NB4 (cell line): ENCODE results near the gene C10orf53.

Experiments used
- DNase-seq: peaks from one replicate; pipeline ENCODE4 v3.0.0; 2010; ENCODE audit warnings: low read depth
- H3K4me3 ChIP-seq: one replicate; pipeline ENCODE4 v1.5.1; 2011; ENCODE audit warnings: mild to moderate bottlenecking, low read depth, low read length, moderate library complexity
- MYC ChIP-seq: IDR thresholded peaks from 2 replicates; pipeline ENCODE4 v1.6.1; 2011; ENCODE audit warnings: low read depth, low read length
- POLR2A ChIP-seq: IDR thresholded peaks from 2 replicates; pipeline ENCODE4 v1.6.1; 2011; ENCODE audit warnings: mild to moderate bottlenecking; ENCODE audit not compliant: insufficient read length; ENCODE audit errors: extremely low read depth
- TF ChIP-seq, protein P1 (sequence below): IDR thresholded peaks from 2 replicates; pipeline ENCODE4 v1.6.1; 2011; ENCODE audit warnings: low read depth, low read length
- TF ChIP-seq, protein P2 (sequence below): IDR thresholded peaks from one replicate; pipeline ENCODE4 v1.5.1; 2012; ENCODE audit warnings: low read depth, low read length

The C10orf53 gene

DNA sequence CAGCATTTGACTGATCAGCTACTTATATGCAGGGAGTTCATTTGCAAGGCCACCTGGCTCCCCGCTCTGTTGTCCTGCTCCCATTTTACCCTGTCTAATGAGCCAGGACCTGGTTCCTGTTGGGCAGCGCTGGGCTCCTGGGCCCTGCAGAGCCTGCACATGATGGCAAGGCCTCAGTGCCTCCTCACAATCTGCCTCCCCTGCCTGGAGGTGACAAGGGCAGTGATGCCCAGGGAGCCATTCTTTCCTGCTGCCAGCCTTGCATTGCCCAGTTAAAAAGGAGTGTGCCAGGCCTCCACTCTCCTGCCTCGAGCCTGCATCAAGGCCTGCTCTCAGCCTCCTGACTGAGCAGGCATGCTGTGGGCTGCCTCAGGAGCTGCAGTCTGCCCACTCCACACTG, 37.1 kb upstream of the C10orf53 start:
- no peak overlapping the region for H3K4me3 ChIP-seq
- no peak for TF ChIP-seq POLR2A
- TF ChIP-seq MYC: no peak
- TF ChIP-seq, protein P1, sequence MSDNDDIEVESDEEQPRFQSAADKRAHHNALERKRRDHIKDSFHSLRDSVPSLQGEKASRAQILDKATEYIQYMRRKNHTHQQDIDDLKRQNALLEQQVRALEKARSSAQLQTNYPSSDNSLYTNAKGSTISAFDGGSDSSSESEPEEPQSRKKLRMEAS: no peak
- TF ChIP-seq, protein P2, sequence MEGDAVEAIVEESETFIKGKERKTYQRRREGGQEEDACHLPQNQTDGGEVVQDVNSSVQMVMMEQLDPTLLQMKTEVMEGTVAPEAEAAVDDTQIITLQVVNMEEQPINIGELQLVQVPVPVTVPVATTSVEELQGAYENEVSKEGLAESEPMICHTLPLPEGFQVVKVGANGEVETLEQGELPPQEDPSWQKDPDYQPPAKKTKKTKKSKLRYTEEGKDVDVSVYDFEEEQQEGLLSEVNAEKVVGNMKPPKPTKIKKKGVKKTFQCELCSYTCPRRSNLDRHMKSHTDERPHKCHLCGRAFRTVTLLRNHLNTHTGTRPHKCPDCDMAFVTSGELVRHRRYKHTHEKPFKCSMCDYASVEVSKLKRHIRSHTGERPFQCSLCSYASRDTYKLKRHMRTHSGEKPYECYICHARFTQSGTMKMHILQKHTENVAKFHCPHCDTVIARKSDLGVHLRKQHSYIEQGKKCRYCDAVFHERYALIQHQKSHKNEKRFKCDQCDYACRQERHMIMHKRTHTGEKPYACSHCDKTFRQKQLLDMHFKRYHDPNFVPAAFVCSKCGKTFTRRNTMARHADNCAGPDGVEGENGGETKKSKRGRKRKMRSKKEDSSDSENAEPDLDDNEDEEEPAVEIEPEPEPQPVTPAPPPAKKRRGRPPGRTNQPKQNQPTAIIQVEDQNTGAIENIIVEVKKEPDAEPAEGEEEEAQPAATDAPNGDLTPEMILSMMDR: no peak
- no peak for DNase-seq

DNA sequence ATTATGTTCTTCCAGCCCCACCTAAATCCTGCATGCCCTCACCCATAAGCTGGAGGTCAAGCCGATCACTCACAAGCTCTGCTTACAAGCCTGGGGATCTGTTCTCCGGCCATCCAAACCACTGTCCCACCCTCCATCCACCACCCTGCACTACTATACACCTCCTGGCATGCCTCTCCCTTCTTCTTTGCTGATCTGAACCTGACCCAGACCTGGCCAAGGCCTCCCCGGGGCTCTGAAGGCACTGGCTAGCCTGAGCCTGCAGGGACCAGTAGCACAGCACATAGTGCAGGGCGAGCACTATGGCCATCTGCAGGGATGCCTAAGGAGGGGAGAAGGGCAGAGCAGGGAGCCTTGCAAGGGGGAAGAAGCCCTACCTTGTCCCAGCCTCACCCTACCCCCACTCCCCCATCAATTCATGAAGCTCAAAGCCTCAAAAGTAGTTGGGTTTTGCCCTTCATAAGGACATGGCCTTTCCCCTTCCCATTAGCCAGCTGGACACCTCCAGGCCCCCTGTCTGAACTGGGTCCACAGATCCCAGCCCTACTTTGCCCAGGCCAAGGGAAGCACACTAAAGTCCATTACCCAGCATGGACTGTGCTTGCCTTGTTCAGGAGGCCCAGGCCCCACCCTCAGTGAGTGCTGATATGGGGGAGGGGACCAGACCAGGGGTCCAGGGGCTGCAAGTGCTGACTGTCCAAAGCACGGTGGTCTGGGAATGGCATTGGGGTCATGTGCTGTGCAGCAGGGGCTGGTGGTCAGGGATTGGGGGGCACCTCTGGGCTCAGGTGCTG, 36.0 kb upstream of the C10orf53 start:
- TF ChIP-seq POLR2A (no peak), MYC (no peak)
- TF ChIP-seq, protein P2: no peak
- TF ChIP-seq, protein P1: no peak
- no peak for DNase-seq
- H3K4me3 ChIP-seq: no peak overlapping the region

DNA sequence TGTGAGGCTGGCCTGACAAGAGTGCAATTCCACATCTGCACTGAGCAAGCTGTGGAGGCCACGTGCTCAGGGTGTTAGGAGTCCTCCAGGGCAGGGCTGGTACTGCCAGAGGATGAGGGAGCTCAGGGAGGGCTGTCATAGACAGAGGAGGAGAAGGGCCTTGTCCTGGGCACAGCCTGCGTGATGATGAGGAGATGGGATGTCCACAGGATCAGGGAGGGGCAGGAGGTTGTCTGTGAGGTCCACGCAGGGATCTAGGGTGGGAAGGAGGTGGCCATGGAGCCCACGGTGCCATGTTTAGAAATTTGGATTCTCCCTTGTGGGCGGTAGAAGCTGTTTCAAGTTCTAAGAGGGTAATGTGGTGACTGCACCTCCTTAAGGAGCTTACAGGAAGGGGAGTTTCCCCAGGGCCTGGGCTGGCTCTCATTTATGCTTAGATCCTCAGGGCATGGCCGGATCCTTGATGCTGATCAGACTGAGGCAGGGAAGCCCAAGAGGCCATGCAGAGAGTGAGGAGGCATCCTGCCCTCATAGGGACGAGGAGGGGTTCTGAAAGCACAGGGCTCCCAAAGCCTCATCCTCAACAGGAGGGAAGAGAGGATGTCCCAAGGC, 35.3 kb upstream of the C10orf53 start:
- no peak for TF ChIP-seq POLR2A
- TF ChIP-seq, protein P2: no peak
- no peak for TF ChIP-seq MYC
- TF ChIP-seq, protein P1: no peak
- peak; percentile 39 for DNase-seq

DNA sequence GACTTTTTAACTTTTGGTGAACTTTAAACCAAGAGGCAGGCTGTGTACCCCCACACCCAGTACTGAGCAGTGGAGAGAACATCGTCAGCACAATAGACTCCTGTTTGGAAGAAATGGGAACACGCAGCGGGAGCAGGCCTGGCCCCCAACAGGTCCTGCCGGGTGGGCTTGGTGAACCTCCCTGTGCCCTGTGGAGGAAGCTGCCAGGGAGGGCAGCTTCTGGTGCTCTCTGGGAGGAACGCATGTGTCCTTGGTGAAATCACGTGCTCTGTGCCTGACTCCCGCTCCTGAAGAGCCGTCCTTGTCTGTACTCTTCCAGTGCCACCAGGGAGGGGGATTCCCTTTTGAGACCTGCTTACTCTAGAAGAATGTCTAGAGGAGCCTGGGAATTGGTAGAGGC, 34.0 kb upstream of the C10orf53 start:
- TF ChIP-seq, protein P2: no peak
- TF ChIP-seq POLR2A (no peak), MYC (no peak)
- TF ChIP-seq, protein P1: no peak
- H3K4me3 ChIP-seq: peak overlapping the region; percentile 87
- no peak for DNase-seq

More for the DNA sequence above, 35.3 kb upstream of the C10orf53 start:
- no peak overlapping the region for H3K4me3 ChIP-seq

DNA sequence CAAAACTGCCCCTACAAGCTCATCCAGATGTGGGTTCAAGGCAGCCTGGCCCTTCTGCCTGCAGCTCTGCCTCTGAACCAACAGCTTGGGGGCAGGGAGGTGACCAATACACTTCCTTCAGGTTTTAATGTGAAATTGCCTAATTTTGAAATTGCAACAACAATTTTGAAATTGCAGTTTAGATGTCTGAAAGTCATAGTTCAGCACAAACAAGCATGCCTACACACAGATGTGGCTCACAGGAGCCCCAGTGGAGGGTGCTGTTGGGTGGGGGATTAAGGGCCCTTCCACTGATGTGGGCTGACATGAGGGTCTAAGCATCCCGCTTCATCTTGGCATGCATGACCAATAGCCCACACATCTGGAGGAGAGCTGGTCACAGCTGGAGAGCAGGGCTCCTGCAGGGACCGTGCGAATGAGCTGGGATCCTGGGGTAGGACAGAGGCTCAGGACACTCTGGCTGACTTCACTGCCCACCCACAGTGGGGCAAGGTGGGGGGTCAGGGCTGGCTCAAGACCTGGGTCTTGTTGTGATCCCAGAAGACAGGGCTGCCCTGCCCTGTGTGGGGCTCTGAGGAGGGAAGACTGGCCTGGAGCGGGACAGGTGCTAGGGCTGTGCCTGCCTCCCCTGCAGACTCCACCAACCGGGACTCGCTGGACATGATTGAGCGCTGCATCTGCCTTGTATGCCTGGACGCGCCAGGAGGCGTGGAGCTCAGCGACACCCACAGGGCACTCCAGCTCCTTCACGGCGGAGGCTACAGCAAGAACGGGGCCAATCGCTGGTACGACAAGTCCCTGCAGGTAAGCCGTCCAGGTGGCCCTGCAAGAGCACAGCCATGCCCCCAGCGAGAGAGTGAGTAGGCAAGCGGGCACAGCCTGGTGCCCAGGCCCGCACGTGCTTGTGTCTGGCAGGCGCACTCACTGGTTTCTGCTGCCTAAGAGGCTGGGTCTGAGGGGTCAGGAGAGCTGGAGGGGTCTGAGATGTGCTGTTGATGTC, 33.3 kb upstream of the C10orf53 start:
- DNase-seq: peak; percentile 97
- TF ChIP-seq, protein P1: peak; percentile 85
- peak; percentile 24 for TF ChIP-seq POLR2A
- TF ChIP-seq, protein P2: peak; percentile 75
- TF ChIP-seq MYC: peak; percentile 95
- H3K4me3 ChIP-seq: peak overlapping the region; percentile 87
